GM12878 (cell line): ENCODE measurements around the gene SGCD. TPM values are rescaled to one million over a fixed set of nuclear protein-coding genes. Genes with fewer than 3 reads are reported as not detected.

Experiments
- ATAC-seq: fragments of 200-7000 bp; cut with Tn5 transposase; 3 replicates; pipeline ENCODE4 v1.9.1; 2020; ENCODE audit warnings: mild to moderate bottlenecking, moderate library complexity
- BruUV-seq: library from RNA; stranded (reverse); fragments of 400-500 nt; replicated peaks from 2 replicates; lab custom pipeline; 2021; lab: Mats Ljungman, UMichigan
- CTCF ChIA-PET: fragments of 300-600 bp; sonication (Branson Sonifier 250); formaldehyde crosslinking; extraction: SDS; loops from one replicate; lab custom pipeline; 2021; ENCODE audit warnings: inconsistent platforms; lab: Yijun Ruan, JAX
- POLR2A ChIA-PET: fragments of 350-600 bp; formaldehyde crosslinking; extraction: SDS; loops from one replicate; lab custom pipeline; 2021; ENCODE audit warnings: inconsistent platforms; lab: Charles Lee
- RAD21 ChIA-PET: fragments of 300-600 bp; sonication (Branson Sonifier 250); formaldehyde crosslinking; loops from one replicate; lab custom pipeline; 2023; ENCODE audit warnings: antibody characterized with exemption; ENCODE audit not compliant: unreplicated experiment; lab: Charles Lee
- SMC1A ChIA-PET: fragments of 300-600 bp; sonication (Branson Sonifier 250); formaldehyde crosslinking; loops from one replicate; lab custom pipeline; 2023; ENCODE audit not compliant: unreplicated experiment, uncharacterized antibody; lab: Charles Lee
- DNase-seq: peaks from one replicate; pipeline ENCODE4 v3.0.0-alpha.2; 2011; ENCODE audit warnings: low read depth, low spot score
- FAIRE-seq: peaks from 3 replicates; lab custom pipeline; 2011; peaks lifted over from hg19 to GRCh38; lab: Jason Lieb, UNC
- H2AFZ ChIP-seq: 2 replicates; pipeline ENCODE4 v1.6.0; 2011; ENCODE audit warnings: low read depth, low read length, control low read depth; ENCODE audit not compliant: control insufficient read depth
- H3K27ac ChIP-seq: 2 replicates; pipeline ENCODE4 v1.5.1; 2011; ENCODE audit warnings: control low read depth; ENCODE audit not compliant: control insufficient read depth, insufficient read depth
- H3K27me3 ChIP-seq, 2 experiments: replicated peaks in 1 of 2; 2 replicates each; pipeline versions ENCODE4 v1.6.0 to v1.6.1; 2011; ENCODE audit warnings: low read length in 1 of 2; ENCODE audit not compliant: control insufficient read depth in 2 of 2, insufficient read depth in 2 of 2
- H3K36me3 ChIP-seq, 2 experiments: 2 replicates each; pipeline ENCODE4 v1.5.1; 2011; ENCODE audit warnings: low read length in 1 of 2; ENCODE audit not compliant: control insufficient read depth in 2 of 2, insufficient read depth in 2 of 2
- H3K4me1 ChIP-seq: 2 replicates; pipeline ENCODE4 v1.6.1; 2011; ENCODE audit warnings: mild to moderate bottlenecking, low read length, moderate library complexity, mixed read lengths; ENCODE audit not compliant: control insufficient read depth, insufficient read depth
- H3K4me2 ChIP-seq: 2 replicates; pipeline ENCODE4 v1.6.0; 2011; ENCODE audit warnings: control low read depth; ENCODE audit not compliant: control insufficient read depth, insufficient read depth
- H3K4me3 ChIP-seq: fragments of 200-600 bp; sonication (generic); 2 replicates; pipeline ENCODE4 v1.5.1; 2016
- H3K79me2 ChIP-seq: 2 replicates; pipeline ENCODE4 v1.6.0; 2011; ENCODE audit warnings: low read length; ENCODE audit not compliant: control insufficient read depth, insufficient read depth
- H3K9ac ChIP-seq: 2 replicates; pipeline ENCODE4 v1.8.0; 2011; ENCODE audit warnings: low read length, control low read depth, mixed read lengths; ENCODE audit not compliant: control insufficient read depth, insufficient read depth
- H3K9me3 ChIP-seq: replicated peaks from 3 replicates; pipeline ENCODE4 v1.5.1; 2011; ENCODE audit warnings: mild to moderate bottlenecking, low read length; ENCODE audit not compliant: control insufficient read depth, insufficient read depth
- H4K20me1 ChIP-seq: 2 replicates; pipeline ENCODE4 v1.6.0; 2011; ENCODE audit not compliant: control insufficient read depth, insufficient read depth
- FOS ChIP-seq: IDR thresholded peaks from 3 replicates; pipeline ENCODE4 v1.6.1; 2011; ENCODE audit warnings: borderline replicate concordance; ENCODE audit not compliant: insufficient read length; ENCODE audit errors: extremely low read depth
- IRF4 ChIP-seq: IDR thresholded peaks from 2 replicates; pipeline ENCODE4 v1.6.1; 2011; ENCODE audit warnings: low read depth, low read length
- MEF2B ChIP-seq: fragments of 450-650 bp; IDR thresholded peaks from 2 replicates; pipeline ENCODE4 v1.6.1; 2018; ENCODE audit warnings: mild to moderate bottlenecking, moderate library complexity; ENCODE audit not compliant: partially characterized antibody, poor library complexity, severe bottlenecking
- MYC ChIP-seq: IDR thresholded peaks from 2 replicates; pipeline ENCODE4 v1.6.1; 2011; ENCODE audit warnings: mild to moderate bottlenecking, low read length, moderate library complexity, inconsistent platforms; ENCODE audit not compliant: insufficient read depth, insufficient replicate concordance, insufficient read length, severe bottlenecking
- PML ChIP-seq: IDR thresholded peaks from 2 replicates; pipeline ENCODE4 v1.6.1; 2012; ENCODE audit warnings: low read length, inconsistent platforms
- SMAD5 ChIP-seq: IDR thresholded peaks from 2 replicates; pipeline ENCODE4 v1.6.1; 2016; ENCODE audit warnings: antibody characterized with exemption, low read depth
- TCF3 ChIP-seq: IDR thresholded peaks from 2 replicates; pipeline ENCODE4 v1.6.1; 2012; ENCODE audit warnings: low read depth, mild to moderate bottlenecking, low read length, borderline replicate concordance; ENCODE audit not compliant: insufficient read depth
- ZZZ3 ChIP-seq: IDR thresholded peaks from 2 replicates; pipeline ENCODE4 v1.6.1; 2011; ENCODE audit warnings: low read depth; ENCODE audit not compliant: control insufficient read depth, insufficient read length
- WGBS: methylation state at CpG from one replicate; pipeline ENCODE4 v1.1.6; 2016; ENCODE audit warnings: low lambda C conversion rate; ENCODE audit not compliant: insufficient replicate concordance, insufficient coverage; ENCODE audit errors: missing lambda C conversion rate; 5-methylcytosine and 5-hydroxymethylcytosine counted together
- in situ Hi-C: fragments of 300-500 bp; cut with MboI; formaldehyde crosslinking; loops from 9 replicates; pipeline ENCODE4 v1.14.3; 2018; ENCODE audit warnings: mixed read lengths
- intact Hi-C: fragments of 100-400 bp; cut with micrococcal nuclease; formaldehyde crosslinking; loops from one replicate; pipeline ENCODE4 v1.14.2; 2022; ENCODE audit not compliant: unreplicated experiment
- polyA plus RNA-seq, 11 experiments: library from polyadenylated mRNA; depleted of rRNA in 4 of 11; unstranded in 6 of 11; stranded (reverse) in 5 of 11; fragments of >200 nt; fragmentation: Nextera tagmentation in 4 of 11; fragmentation: Illumina TruSeq in 1 of 11; extraction: Ambion mirVana in 4 of 11; extraction: Trizol in 1 of 11; gene quantifications; 1 replicate in 1 of 11; 2 replicates in 10 of 11; pipeline versions ENCODE4 v1.2.1 to v1.2.3, GENCODE V29; 2011 to 2016; ENCODE audit warnings: inconsistent platforms in 2 of 11, missing spikeins in 2 of 11, low read depth in 1 of 11
- total RNA-seq, 4 experiments: library from RNA; depleted of rRNA in 3 of 4; stranded (reverse); fragments of >200 nt in 3 of 4; fragmentation: Illumina TruSeq in 1 of 4; extraction: Trizol in 1 of 4; gene quantifications; 2 replicates each; pipeline versions ENCODE4 v1.2.1 to v1.2.3, GENCODE V29; 2013 to 2021
- TF ChIP-seq, protein P1 (sequence below): fragments of 450-650 bp; IDR thresholded peaks from 2 replicates; pipeline ENCODE4 v1.6.1; 2018; ENCODE audit warnings: mild to moderate bottlenecking, low read depth, moderate library complexity; ENCODE audit not compliant: partially characterized antibody
- TF ChIP-seq, protein P2 (sequence below), 3 experiments: IDR thresholded peaks in 2 of 3; conservative IDR thresholded peaks in 1 of 3; 2 replicates each; pipeline ENCODE4 v1.5.1; 2011; ENCODE audit warnings: low read depth in 3 of 3, low read length in 3 of 3, mild to moderate bottlenecking in 3 of 3, control low read depth in 2 of 3, moderate library complexity in 2 of 3, inconsistent platforms in 1 of 3, mixed read lengths in 1 of 3; ENCODE audit not compliant: control insufficient read depth in 2 of 3, insufficient read depth in 1 of 3; ENCODE audit errors: extremely low read depth in 1 of 3
- TF ChIP-seq, protein P3 (sequence below): fragments of 450-650 bp; IDR thresholded peaks from 2 replicates; pipeline ENCODE4 v1.6.1; 2017; ENCODE audit warnings: borderline replicate concordance

SGCD gene
- total and polyA plus RNA-seq, 10 of the 15 experiments (the other 5 are each of a cell fraction or from before 2014, with no cell fraction given) = 0.06 TPM; not detected in 9

DNA sequence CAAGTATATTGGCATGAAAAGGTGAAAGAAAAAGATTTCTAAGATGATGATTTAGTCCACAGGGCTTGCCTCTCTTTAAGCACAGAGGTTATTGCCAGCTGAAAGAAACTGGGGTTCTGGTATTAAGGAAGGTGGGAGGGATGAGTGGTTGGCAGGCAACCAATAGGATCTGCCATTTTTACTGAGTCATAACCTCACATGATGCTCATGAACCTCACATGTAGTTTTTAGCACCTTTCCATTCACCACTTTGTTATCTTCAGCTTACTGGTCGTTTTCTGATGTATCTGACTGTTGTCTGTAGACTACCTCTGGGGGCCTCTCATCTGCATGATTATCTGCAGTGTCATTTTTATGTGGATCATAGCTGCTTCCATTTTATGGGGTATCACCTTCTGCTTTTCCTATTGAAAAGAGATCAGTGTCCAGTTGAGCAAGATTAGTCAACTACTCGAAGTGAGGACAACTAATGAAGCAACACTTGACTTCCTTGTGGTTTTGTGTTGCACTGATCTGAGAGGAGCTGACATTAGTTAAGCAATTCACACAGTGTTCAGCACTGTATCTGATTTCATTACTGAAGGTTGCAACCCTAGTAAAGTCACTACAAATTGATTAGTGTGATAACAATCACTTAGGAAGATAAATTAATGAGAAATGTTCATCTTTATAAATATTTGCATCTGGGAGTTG lies 186.3 kb downstream of the SGCD start (continued):
- TF ChIP-seq, protein P1, sequence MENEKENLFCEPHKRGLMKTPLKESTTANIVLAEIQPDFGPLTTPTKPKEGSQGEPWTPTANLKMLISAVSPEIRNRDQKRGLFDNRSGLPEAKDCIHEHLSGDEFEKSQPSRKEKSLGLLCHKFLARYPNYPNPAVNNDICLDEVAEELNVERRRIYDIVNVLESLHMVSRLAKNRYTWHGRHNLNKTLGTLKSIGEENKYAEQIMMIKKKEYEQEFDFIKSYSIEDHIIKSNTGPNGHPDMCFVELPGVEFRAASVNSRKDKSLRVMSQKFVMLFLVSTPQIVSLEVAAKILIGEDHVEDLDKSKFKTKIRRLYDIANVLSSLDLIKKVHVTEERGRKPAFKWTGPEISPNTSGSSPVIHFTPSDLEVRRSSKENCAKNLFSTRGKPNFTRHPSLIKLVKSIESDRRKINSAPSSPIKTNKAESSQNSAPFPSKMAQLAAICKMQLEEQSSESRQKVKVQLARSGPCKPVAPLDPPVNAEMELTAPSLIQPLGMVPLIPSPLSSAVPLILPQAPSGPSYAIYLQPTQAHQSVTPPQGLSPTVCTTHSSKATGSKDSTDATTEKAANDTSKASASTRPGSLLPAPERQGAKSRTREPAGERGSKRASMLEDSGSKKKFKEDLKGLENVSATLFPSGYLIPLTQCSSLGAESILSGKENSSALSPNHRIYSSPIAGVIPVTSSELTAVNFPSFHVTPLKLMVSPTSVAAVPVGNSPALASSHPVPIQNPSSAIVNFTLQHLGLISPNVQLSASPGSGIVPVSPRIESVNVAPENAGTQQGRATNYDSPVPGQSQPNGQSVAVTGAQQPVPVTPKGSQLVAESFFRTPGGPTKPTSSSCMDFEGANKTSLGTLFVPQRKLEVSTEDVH = no peak
- no peak for TF ChIP-seq PML
- no peak for TF ChIP-seq IRF4
- TF ChIP-seq MEF2B = no peak
- TF ChIP-seq FOS = no peak
- no peak for TF ChIP-seq MYC
- TF ChIP-seq SMAD5 = no peak
- TF ChIP-seq ZZZ3 = no peak

DNA sequence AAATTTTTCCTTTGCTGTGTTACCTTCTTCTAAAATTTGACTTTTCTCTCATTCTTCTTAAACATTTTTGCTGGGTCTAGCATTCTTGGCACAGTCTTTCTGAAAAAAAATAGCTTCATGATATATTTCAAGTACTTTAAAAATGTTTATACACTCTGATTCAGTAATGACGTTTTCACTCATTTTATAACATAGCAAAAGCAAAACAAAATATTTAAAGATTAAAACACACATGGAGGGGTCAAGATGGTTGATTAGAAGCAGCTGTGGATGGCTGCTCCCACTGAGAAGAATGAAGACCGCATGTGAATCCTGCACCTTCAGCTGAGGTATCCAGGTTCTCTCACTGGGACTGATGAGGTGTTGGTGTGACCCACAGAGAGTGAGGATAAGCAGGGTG lies 188.2 kb downstream of the SGCD start:
- no peak overlapping the region for H3K27ac ChIP-seq
- intact Hi-C loops (no loop called here), in situ Hi-C loops (no loop called here)
- POLR2A ChIA-PET = no interaction called here
- H3K36me3 ChIP-seq = no peaks in the 10 kb centered on the region
- no peaks in the 10 kb centered on the region for H3K79me2 ChIP-seq
- H3K9ac ChIP-seq = no peak overlapping the region
- H4K20me1 ChIP-seq = no peaks in the 10 kb centered on the region
- H3K4me2 ChIP-seq = no peak overlapping the region
- FAIRE-seq (no peak), ATAC-seq (no peak), DNase-seq (no peak)
- no peak overlapping the region for H2AFZ ChIP-seq
- BruUV-seq = no TSS peak
- CTCF ChIA-PET = no interaction called here
- H3K27me3 ChIP-seq = 0 out of 4 replicates have a peak, but pooled peaks cover 0 to 2% of the 10 kb centered on the region in 2 experiments
- SMC1A ChIA-PET = no interaction called here
- H3K9me3 ChIP-seq = no peaks in the 10 kb centered on the region; the same call in 2 of the 3 replicates
- no peaks in the 10 kb centered on the region for H3K4me1 ChIP-seq
- WGBS = 0% methylated on average over 2 of the region's 2 CpGs
- no peak overlapping the region for H3K4me3 ChIP-seq
- RAD21 ChIA-PET = no interaction called here
- TF ChIP-seq IRF4 = no peak
- TF ChIP-seq, protein P2, sequence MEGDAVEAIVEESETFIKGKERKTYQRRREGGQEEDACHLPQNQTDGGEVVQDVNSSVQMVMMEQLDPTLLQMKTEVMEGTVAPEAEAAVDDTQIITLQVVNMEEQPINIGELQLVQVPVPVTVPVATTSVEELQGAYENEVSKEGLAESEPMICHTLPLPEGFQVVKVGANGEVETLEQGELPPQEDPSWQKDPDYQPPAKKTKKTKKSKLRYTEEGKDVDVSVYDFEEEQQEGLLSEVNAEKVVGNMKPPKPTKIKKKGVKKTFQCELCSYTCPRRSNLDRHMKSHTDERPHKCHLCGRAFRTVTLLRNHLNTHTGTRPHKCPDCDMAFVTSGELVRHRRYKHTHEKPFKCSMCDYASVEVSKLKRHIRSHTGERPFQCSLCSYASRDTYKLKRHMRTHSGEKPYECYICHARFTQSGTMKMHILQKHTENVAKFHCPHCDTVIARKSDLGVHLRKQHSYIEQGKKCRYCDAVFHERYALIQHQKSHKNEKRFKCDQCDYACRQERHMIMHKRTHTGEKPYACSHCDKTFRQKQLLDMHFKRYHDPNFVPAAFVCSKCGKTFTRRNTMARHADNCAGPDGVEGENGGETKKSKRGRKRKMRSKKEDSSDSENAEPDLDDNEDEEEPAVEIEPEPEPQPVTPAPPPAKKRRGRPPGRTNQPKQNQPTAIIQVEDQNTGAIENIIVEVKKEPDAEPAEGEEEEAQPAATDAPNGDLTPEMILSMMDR (IDR thresholded peaks at IDR 0.05 in 2 of 3, conservative IDR thresholded peaks at IDR 0.05 in 1 of 3; ENCODE audit: control insufficient read depth in 2 of 3, extremely low read depth in 1 of 3, insufficient read depth in 1 of 3, low read depth in 3 of 3, low read length in 3 of 3) = no peak
- TF ChIP-seq TCF3 = no peak
- TF ChIP-seq, protein P3, sequence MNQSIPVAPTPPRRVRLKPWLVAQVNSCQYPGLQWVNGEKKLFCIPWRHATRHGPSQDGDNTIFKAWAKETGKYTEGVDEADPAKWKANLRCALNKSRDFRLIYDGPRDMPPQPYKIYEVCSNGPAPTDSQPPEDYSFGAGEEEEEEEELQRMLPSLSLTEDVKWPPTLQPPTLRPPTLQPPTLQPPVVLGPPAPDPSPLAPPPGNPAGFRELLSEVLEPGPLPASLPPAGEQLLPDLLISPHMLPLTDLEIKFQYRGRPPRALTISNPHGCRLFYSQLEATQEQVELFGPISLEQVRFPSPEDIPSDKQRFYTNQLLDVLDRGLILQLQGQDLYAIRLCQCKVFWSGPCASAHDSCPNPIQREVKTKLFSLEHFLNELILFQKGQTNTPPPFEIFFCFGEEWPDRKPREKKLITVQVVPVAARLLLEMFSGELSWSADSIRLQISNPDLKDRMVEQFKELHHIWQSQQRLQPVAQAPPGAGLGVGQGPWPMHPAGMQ = no peak
